ENCODE data around the gene LRP11.
"Not testable (repeated sequence)": the region's sequence is repeated elsewhere in the genome, so short reads cannot be mapped to it uniquely, and the experiment has no call there.

DNA sequence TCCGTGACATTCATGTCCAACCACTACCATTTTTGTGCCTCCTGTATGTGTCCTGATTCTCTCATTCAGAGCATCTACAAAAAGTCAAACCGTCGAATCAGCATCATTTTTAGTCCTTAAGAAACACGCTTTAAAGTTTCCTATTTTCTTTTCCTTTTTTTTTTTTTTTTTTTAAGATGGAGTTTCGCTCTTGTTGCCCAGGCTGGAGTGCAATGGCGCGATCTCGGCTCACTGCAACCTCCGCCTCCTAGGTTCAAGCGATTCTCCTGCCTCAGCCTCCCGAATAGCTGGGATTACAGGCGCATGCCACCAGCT, 1.8 kb downstream of the LRP11 start:
- TF ChIP-seq EZH2 (IDR thresholded peaks at IDR 0.05; ENCODE audit: borderline replicate concordance, insufficient read depth, low read length, poor library complexity, severe bottlenecking); MXI1 (conservative IDR thresholded peaks at IDR 0.05; ENCODE audit: poor library complexity, severe bottlenecking); SMC3 (conservative IDR thresholded peaks at IDR 0.05; ENCODE audit: poor library complexity); RAD21 (conservative IDR thresholded peaks at IDR 0.05): not testable (repeated sequence)
- TF ChIP-seq, protein P1, sequence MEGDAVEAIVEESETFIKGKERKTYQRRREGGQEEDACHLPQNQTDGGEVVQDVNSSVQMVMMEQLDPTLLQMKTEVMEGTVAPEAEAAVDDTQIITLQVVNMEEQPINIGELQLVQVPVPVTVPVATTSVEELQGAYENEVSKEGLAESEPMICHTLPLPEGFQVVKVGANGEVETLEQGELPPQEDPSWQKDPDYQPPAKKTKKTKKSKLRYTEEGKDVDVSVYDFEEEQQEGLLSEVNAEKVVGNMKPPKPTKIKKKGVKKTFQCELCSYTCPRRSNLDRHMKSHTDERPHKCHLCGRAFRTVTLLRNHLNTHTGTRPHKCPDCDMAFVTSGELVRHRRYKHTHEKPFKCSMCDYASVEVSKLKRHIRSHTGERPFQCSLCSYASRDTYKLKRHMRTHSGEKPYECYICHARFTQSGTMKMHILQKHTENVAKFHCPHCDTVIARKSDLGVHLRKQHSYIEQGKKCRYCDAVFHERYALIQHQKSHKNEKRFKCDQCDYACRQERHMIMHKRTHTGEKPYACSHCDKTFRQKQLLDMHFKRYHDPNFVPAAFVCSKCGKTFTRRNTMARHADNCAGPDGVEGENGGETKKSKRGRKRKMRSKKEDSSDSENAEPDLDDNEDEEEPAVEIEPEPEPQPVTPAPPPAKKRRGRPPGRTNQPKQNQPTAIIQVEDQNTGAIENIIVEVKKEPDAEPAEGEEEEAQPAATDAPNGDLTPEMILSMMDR (IDR thresholded peaks at IDR 0.05; ENCODE audit: poor library complexity, severe bottlenecking): not testable (repeated sequence)

Data from neural cell (in vitro differentiated cells).